Stimulated activated CD4-positive, alpha-beta T cell treated with anti-CD3 and anti-CD28 coated beads, Interleukin-12 subunit alpha, Interleukin-12 subunit beta, amount 100 ng/mL, for 4 hours (primary cell): ENCODE results near the gene PTGFRN.
"Not testable (repeated sequence)": the region's sequence is repeated elsewhere in the genome, so short reads cannot be mapped to it uniquely, and the experiment has no call there.

Experiments used
- DNase-seq: peaks from one replicate; pipeline ENCODE4 v3.0.0-alpha.2; 2020

Gene PTGFRN

DNA sequence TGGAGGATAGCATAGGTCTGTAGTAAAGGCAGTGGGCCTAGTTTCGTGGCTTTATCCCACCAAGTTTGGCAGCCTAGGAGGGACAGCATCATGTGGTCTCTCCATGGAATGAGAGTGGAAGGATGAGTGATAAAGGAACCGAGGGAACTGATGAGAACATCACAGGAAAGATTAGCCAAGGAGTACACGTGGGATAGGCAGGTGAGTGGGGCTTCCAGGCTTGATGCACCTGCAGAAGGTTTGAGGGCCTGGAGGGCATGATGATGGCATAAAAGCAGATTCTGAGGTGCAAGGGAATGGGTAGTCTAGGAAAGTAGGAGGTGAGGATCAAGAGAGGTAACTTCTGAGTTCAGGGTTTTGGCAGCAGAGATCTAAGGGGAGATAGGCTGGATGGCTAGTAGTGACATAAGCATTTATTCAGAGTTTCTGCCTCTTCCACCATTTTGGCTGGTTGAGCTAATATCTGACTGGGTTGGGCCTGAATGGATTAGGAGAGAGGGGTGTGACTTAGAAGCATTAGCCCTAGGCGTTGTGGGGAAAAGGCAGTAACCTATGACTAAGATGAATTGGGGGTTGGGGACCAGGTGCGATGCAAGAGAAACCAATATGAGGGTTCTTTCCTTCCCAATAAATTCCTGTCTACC, 9.1 kb downstream of the PTGFRN start:
- DNase-seq, result no peak

DNA sequence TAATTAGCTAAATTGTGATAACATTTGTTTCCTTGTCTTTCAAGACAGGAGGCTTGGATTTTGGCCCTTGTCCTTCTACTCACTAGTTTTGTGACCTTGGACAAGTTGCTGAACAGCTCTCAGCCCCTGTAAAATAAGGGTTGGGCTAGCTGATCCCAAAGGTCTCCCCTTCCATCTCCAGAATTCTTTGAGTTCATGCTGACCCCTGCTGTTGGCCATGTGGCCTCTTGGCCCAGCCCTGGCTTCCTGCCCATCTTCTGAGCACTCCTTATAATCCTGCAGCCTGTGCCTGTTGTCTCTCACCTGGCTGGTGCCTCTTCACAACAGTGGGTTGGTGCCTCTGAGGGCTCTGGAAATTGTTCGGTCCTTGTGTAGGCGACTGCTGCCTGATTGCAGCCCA, 10.1 kb downstream of the PTGFRN start:
- no peak for DNase-seq

DNA sequence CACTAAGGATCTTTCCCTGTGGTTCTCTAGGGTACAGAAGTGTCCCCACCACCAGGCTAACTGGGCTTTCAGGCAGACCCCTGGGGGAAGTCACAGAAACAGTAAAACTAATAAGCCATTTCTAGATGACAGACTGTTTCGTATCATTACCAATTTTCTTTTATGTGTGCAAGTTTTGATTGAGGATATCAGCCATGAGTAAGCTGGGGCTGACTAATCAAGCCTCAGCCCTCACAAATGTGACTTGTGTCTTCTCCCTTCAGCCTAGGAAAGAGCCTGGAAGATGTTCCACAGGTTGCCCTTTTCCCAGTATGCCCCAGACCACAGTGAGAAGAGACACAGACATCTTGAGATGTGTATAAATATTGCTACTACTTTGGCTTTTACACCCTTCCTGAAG, 10.5 kb downstream of the PTGFRN start:
- DNase-seq, result no peak

DNA sequence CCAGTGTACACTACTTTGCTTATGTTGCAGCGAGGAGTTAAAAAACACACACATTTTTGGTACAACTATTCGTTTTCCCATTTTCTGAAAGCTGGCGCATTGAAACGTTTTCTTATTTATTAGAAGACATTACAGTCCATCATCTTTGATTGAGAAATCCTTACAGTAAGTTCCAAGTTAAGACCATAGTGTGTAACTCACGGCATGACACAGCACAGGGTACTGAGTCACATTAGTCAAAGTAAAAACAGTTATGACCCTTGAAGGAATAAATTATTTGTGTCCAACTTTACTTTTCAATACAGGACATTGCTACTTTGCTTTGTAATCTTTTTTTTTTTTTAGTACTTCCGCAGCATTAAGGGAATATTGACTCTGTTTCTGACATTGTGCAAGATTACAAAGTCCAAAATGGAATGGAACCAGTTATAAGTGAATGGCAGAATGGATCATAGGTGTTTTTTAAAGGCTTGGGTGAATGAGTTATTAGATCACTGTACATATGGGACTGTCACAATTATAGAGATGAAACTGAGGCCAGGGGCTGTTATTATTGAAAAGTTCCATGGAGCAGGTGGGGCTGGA, 11.7 kb downstream of the PTGFRN start:
- DNase-seq, result no peak

- DNase-seq, result no peak
Measured at GRCh38 chr1:116921937-116922336, 12.2 kb downstream of the PTGFRN start.

GRCh38 chr1:116923421-116923820, 13.7 kb downstream of the PTGFRN start:
- no peak for DNase-seq

DNA sequence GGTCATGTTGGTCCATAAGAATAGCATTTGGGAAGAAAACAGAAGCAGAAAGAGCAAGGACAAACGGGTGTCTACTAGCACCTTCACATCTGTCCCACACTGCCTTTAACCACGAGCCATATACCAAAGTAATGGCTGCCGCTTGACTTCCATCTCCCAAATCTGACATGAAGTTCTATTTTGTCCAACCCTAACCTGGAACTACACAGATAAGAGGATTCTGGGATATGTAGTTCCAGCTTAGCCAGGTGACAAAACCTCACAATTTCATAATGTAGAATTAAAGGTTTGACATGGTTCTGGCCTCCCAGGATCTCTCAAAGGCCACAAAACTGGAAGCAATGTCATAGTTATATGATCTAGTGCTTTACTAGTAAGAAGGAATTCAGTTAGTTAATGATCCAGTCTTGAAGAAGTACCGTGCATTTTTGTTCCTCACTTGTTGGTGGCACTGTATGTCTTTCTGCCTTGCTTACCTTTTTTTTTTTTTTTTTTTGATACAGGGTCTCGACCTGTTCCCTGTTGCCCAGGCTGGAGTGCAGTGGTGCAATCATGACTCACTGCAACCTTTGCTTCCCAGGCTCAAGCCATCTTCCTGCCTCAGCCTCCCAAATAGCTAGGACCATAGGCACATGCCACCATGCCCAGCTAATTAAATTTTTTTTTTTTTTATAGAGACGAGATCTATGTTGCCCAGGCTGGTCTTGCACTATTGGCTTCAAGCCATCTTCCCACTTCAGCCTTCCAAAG, 17.5 kb downstream of the PTGFRN start:
- no peak for DNase-seq

DNA sequence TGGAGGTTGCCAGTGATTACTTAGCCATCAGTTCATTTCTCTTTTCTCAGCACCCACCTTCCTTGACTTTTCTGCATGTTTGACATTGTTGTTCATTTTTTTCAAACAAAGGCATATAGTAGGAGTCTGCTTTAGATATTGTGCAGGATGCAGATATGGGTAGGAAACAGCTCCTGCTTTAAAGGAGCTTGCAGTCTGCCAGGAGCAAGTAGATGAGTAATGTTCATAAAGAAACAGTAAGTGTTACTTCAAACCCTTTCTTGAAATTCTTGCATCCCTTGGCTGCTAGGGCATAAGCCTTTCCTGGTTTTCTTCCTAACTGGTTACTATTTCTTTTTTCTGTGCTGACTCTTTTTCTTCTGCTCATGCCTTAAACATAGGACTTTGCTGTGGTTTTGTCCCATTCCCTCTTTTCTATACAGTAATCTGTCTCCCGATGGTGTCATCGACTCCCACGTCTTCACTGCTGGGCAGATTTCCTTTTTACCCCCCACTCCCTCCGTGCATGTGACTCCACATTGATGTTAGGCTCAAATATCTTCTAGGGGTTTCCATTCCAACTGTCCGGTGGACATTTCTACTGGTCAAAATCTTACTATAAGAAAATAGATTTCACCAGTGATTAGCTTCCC, 20.4 kb downstream of the PTGFRN start:
- DNase-seq, result no peak

DNA sequence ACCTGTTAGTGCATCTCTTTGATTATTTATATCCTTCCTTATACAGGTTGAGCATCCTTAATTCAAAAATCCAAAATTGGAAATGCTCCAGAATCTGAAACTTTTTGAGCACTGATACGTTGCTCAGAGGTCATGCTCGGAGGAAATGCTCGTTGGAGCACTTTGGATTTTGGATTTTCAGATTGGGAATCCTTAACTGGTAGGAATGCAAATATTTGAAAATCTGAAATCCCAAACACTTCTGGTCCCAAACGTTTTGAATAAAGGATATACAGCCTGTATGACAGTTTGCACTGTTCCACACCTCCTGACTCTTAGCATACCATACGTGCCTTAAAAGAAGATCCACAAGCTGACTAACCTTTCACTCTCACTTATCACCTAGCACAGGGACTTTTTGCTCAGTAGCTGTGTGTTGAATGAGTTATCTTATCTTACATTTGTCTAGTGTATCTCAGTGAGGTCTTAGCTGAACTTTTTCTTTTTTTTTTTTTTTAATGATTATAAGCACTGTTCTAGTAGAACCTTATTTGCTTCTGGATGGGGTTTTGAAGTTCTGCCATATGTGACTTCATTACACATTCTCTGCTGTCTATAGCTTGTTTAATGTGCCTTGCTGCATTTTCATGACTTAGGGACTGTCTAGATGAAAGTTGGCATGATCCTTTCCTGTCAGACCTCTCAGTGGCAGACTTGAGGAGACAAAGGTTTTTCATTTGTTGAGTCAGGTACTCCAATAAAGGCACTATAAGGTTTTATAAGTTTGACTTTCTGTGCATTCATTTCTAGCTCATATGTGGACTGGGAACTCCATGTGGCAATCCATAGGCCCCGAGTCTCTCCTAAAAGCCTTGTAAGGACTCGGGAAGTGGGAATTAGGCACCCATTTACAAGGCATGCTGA, 21.6 kb downstream of the PTGFRN start:
- DNase-seq, result no peak

DNA sequence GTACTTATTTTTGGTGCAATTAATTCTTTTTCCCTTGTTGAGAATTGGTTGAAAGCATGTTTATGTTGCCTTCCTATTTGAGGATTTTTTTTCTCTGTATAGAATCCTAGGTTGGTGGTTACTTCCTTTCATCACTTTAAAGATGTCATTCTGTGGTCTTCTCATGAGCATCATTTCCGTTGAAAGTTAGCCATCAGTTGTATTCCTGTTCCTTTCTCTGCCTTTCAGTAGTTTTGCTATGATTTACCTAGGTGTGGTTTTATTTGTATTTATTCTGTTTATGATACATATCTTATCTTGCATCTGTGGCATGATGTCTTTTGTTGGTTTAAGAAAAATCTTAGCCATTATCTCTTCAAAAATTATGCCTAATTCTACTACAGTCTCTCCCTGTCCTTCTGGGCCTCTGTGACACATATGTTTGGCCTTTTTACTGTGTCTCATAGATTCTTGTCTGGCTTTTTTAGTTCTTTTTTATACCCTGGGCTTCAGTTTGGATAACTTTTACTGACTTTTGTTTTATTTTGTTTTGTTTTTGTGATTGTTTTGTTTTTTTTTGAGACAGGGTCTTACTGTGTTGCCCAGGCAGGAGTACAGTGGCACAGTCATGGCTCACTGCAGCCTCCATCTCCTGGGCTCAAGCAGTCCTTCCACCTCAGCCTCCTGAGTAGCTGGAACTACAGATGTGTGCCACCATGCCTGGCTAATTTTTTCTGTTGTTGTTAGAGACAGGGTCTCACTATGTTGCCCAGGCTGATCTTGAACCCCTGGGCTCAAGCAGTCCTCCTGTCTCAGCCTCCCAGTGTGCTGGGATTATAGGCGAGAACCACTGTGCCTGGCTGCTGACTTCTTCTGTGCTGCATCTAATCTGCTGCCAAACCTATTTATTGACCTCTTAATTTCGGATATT, 24.1 kb downstream of the PTGFRN start:
- DNase-seq, result no peak

DNA sequence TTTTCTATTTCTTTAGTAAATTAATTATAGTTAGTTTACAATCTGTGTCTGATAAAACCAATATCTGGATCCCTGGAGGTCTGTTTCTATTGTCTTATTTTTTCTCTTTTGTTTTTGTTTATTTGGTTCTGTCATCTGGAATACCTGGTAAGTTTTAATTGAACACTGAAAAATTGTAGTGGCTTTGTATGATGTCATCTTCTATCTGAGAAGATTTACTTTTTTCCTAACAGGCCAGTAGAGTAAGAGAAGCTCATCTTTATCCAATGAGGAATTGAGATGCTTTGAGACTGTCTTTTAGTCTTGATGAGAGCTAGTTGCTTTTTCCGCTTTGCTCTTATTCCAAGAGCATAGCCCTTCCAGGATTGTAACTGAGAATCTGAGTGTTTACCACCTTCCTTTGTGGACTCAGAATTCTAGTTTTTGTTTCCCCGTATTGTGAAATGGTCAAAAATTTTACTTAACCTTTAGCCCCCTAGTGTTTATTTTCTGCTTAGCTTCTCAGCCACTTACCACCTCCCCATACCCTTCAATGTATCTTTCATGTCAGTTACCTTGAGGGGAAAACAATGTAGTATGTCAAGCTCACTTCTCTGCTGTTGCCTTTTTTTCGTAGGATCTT, 25.0 kb downstream of the PTGFRN start:
- no peak for DNase-seq

DNA sequence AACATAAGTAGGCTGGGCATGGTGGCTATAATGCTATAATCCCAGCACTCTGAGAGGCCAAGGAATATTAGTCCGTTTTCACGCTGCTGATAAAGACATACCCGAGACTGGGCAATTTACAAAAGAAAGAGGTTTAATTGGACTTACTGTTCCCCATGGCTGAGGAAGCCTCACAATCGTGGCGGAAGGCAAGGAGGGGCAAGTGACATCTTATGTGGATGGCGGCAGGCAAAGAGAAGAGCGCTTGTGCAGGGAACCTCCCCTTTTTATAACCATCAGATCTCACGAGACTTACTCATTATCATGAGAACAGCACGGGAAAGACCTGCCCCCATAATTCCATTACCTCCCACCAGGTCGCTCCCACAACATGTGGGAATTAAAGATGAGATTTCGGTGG, 28.5 kb downstream of the PTGFRN start:
- no peak for DNase-seq

GRCh38 chr1:116939780-116940543, 30.2 kb downstream of the PTGFRN start:
- not testable (repeated sequence) for DNase-seq

- DNase-seq, result no peak
Measured at GRCh38 chr1:116940814-116941599, 31.3 kb downstream of the PTGFRN start.

GRCh38 chr1:116941670-116942069, 32.0 kb downstream of the PTGFRN start:
- DNase-seq, result no peak

GRCh38 chr1:116942344-116942743, 32.6 kb downstream of the PTGFRN start:
- DNase-seq, result no peak

GRCh38 chr1:116943438-116943837, 33.7 kb downstream of the PTGFRN start:
- DNase-seq, result no peak

DNA sequence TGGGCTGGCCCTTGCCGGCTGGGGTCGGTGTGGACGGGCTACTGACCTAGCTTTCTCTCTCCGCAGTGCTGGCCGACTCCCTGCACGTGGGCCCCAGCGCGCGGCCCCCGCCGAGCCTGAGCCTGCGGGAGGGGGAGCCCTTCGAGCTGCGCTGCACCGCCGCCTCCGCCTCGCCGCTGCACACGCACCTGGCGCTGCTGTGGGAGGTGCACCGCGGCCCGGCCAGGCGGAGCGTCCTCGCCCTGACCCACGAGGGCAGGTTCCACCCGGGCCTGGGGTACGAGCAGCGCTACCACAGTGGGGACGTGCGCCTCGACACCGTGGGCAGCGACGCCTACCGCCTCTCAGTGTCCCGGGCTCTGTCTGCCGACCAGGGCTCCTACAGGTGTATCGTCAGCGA, 34.9 kb downstream of the PTGFRN start:
- no peak for DNase-seq

DNA sequence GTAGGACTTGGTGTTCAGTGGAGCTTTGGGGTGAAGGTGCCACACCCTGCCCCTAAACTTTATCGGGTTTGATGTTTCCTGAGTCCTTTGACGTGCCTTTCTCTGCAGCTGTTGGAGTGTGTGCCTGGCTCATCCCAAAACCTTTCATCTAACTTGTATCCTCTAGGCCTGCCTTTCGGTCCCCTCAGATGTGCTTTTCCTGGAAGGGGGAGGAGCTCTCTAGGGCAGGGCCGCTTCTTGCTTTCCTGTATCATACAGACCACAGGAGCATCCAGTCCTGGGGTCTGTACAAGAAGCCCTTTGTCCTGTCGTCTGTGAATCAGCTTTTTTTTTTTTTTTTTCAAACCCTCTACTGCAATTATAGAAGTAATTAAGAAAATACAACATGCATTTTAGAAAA, 35.7 kb downstream of the PTGFRN start:
- DNase-seq, result no peak

DNA sequence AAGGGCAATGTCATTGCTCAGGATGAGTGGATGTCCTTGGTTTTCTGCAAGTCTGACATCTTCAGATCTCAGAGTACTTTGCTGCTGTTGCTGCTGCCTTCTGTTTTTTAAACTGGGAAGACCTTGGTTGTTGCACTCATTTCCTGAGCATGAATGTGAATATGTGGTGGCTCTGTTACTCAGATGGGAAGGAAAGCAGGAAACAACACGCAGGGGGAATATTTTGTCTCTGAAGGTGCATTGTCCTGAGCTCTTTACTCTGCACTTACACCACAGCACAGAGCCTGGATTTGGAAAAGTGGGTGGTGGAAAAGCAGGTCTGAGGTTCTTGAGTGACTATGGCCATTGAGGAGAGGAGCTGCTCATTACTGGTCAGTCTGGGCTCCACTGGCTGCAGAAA, 36.3 kb downstream of the PTGFRN start:
- no peak for DNase-seq
